Measurements from ENCODE around the gene C5orf15. TPM values are rescaled to one million over a fixed set of nuclear protein-coding genes. Genes with fewer than 3 reads are reported as not detected.

Gene C5orf15
- total and polyA plus RNA-seq, 2 experiments from 2014 or later: 37.7 to 61.4 TPM

DNA sequence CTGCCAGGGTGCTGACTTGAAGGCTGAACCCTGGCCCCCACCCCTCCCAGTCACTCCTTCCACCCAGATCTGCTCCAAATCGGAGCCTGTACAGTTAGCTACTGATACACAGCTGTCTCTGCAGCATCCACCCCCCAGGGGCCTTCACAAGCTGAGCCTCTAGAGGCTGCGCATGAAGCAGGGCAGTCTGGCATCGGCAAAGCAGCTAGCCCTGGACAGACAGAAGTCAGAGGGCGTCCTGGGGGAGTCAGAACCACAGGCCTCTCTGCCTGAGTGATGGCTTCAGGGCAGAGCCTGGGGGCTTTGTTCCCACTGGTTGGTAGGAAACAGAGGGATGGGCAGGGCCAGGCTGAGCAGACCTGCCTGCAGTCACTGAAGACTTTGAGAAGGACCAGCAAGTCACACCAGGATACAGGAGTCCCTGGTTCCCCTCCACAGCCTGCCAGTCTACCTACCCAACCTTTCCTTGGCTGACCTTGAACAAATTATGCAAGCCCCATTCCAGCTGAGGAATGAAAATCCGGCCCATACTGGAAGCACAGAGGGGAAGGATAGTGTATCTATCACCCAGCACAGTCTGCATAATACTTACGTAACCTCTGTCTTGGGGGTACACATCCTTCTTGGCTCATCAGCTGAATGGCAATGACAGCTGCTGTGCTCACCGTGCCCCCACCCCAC is 27.6 kb upstream of the C5orf15 start:
- H3K27me3 ChIP-seq (ENCODE audit: insufficient read depth): no peaks in the 10 kb centered on the region
- Mint-ChIP-seq H3K4me1 (peaks cover 44% of the 10 kb centered on the region), H3K4me3 (peak overlapping the region; percentile 10; the same call in 1 of the 3 replicates), H3K27me3 (ENCODE audit: insufficient read depth, low read depth, poor library complexity) (peaks cover 9% of the 10 kb centered on the region), H3K9me3 (no peaks in the 10 kb centered on the region), H3K36me3 (ENCODE audit: low read depth) (peaks cover 15% of the 10 kb centered on the region), H3K27ac (peak overlapping the region; percentile 63; the same call in 1 of the 2 replicates)
- ATAC-seq (peak; percentile 14), DNase-seq (ENCODE audit: low spot score) (no peak)
- no peaks in the 10 kb centered on the region for H3K9me2 ChIP-seq (ENCODE audit: insufficient read depth)
- H3K4me1 ChIP-seq (ENCODE audit: insufficient read depth): peaks cover 24% of the 10 kb centered on the region
- H3K36me3 ChIP-seq (ENCODE audit: insufficient read depth): peaks cover 7% of the 10 kb centered on the region; the same call in 1 of the 2 replicates
- 0 out of 2 replicates have a peak overlapping the region, but pooled peaks have one; percentile 43 for H3K4me2 ChIP-seq
- H3K79me2 ChIP-seq (replicated peaks; ENCODE audit: insufficient read depth): peaks cover 100% of the 10 kb centered on the region
- 0 out of 2 replicates have a peak, but pooled peaks cover 6% of the 10 kb centered on the region for H3F3A ChIP-seq (replicated peaks; ENCODE audit: low read depth)
- no peak for TF ChIP-seq CREB1 (CRISPR knock-in tag; IDR thresholded peaks at IDR 0.05; ENCODE audit: low read depth)
- no peak for TF ChIP-seq EZH2phosphoT487 (IDR thresholded peaks at IDR 0.05; ENCODE audit: unreplicated experiment)
- TF ChIP-seq EZH2 (IDR thresholded peaks at IDR 0.05; ENCODE audit: low read depth, unreplicated experiment): no peak
- TF ChIP-seq, protein P1, sequence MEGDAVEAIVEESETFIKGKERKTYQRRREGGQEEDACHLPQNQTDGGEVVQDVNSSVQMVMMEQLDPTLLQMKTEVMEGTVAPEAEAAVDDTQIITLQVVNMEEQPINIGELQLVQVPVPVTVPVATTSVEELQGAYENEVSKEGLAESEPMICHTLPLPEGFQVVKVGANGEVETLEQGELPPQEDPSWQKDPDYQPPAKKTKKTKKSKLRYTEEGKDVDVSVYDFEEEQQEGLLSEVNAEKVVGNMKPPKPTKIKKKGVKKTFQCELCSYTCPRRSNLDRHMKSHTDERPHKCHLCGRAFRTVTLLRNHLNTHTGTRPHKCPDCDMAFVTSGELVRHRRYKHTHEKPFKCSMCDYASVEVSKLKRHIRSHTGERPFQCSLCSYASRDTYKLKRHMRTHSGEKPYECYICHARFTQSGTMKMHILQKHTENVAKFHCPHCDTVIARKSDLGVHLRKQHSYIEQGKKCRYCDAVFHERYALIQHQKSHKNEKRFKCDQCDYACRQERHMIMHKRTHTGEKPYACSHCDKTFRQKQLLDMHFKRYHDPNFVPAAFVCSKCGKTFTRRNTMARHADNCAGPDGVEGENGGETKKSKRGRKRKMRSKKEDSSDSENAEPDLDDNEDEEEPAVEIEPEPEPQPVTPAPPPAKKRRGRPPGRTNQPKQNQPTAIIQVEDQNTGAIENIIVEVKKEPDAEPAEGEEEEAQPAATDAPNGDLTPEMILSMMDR (conservative IDR thresholded peaks at IDR 0.05; ENCODE audit: low read depth in 2 of 2): no peak
- peaks cover 77% of the 10 kb centered on the region for H4K20me1 ChIP-seq (replicated peaks; ENCODE audit: insufficient read depth)
- peak overlapping the region; percentile 7; the same call in 1 of the 2 replicates for H3K4me3 ChIP-seq
- no peak overlapping the region for H2AFZ ChIP-seq
- H3K27ac ChIP-seq (ENCODE audit: low read depth): no peak overlapping the region

DNA sequence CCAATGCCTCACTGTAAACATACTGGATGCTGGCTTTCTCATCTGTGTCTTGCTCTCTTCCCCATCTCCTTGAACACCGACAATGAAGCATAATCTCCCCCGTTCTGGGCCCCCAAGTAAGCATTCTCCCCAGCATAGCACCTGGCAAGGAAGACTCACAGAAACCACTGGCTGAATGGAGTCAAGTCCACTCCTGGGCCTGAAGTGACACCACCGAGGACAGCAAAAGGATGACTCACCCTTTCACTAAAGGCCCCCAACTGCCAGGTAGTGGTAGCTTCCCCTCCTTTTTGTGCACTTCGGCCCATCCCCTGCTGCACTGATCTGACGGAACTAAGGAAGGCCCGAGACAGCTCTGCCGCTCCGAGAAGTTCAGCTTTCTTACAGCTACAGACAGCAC is 26.9 kb upstream of the C5orf15 start:
- DNase-seq (ENCODE audit: low spot score): no peak
- 0 out of 2 replicates have a peak, but pooled peaks cover 6% of the 10 kb centered on the region for H3F3A ChIP-seq (replicated peaks; ENCODE audit: low read depth)
- no peaks in the 10 kb centered on the region for H3K27me3 ChIP-seq (ENCODE audit: insufficient read depth)
- peaks cover 12% of the 10 kb centered on the region; the same call in 1 of the 2 replicates for H3K36me3 ChIP-seq (ENCODE audit: insufficient read depth)
- 0 out of 2 replicates have a peak overlapping the region, but pooled peaks have one; percentile 43 for H3K4me2 ChIP-seq
- no peaks in the 10 kb centered on the region for H3K9me2 ChIP-seq (ENCODE audit: insufficient read depth)
- peaks cover 100% of the 10 kb centered on the region for H3K79me2 ChIP-seq (replicated peaks; ENCODE audit: insufficient read depth)
- no peak overlapping the region for H3K27ac ChIP-seq (ENCODE audit: low read depth)
- H3K4me1 ChIP-seq (ENCODE audit: insufficient read depth): peaks cover 24% of the 10 kb centered on the region
- Mint-ChIP-seq H3K4me3 (peak overlapping the region; percentile 10; the same call in 1 of the 3 replicates), H3K36me3 (ENCODE audit: low read depth) (peaks cover 15% of the 10 kb centered on the region), H3K9me3 (no peaks in the 10 kb centered on the region), H3K4me1 (peaks cover 39% of the 10 kb centered on the region), H3K27me3 (ENCODE audit: insufficient read depth, low read depth, poor library complexity) (peaks cover 9% of the 10 kb centered on the region), H3K27ac (peak overlapping the region; percentile 63; the same call in 1 of the 2 replicates)
- H3K4me3 ChIP-seq: peak overlapping the region; percentile 7; the same call in 1 of the 2 replicates
- peak; percentile 11; the same call in 2 of the 3 replicates for ATAC-seq
- TF ChIP-seq EZH2 (IDR thresholded peaks at IDR 0.05; ENCODE audit: low read depth, unreplicated experiment) (no peak), JUNB (IDR thresholded peaks at IDR 0.05; ENCODE audit: unreplicated experiment) (no peak), ZNF114 (CRISPR knock-in tag; IDR thresholded peaks at IDR 0.05) (no peak), NANOG (IDR thresholded peaks at IDR 0.05; ENCODE audit: borderline replicate concordance) (no peak)
- peaks cover 70% of the 10 kb centered on the region for H4K20me1 ChIP-seq (replicated peaks; ENCODE audit: insufficient read depth)
- H2AFZ ChIP-seq: no peak overlapping the region

DNA sequence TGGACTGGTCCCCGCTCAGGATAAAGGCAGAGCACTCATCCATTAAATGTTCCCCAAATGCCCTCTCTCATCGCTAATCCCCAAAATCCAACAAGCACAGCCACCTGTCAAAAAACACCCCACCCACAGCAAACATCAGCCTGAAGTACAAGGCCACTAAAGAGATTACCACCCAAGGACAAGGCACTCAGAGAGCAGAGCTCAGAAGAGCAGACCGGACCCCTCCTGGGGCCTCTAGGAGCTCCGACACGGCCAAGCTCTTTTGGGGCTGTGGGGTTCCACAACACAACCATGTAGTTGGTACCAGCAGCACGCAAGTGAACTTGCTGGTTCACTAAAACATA is 26.5 kb upstream of the C5orf15 start:
- Histone ChIP-seq H3K4me2 (no peak overlapping the region), H3K79me2 (replicated peaks; ENCODE audit: insufficient read depth) (peaks cover 100% of the 10 kb centered on the region), H4K20me1 (replicated peaks; ENCODE audit: insufficient read depth) (peaks cover 66% of the 10 kb centered on the region), H3K27me3 (ENCODE audit: insufficient read depth) (no peaks in the 10 kb centered on the region), H3K27ac (ENCODE audit: low read depth) (no peak overlapping the region), H3K36me3 (ENCODE audit: insufficient read depth) (peaks cover 15% of the 10 kb centered on the region), H3K9me2 (ENCODE audit: insufficient read depth) (no peaks in the 10 kb centered on the region), H2AFZ (no peak overlapping the region), H3K4me3 (no peak overlapping the region), H3K4me1 (ENCODE audit: insufficient read depth) (peaks cover 24% of the 10 kb centered on the region), H3F3A (replicated peaks; ENCODE audit: low read depth) (0 out of 2 replicates have a peak, but pooled peaks cover 6% of the 10 kb centered on the region)
- DNase-seq (ENCODE audit: low spot score) (no peak), ATAC-seq (no peak)
- H3K27ac Mint-ChIP-seq: peak overlapping the region; percentile 63
- H3K9me3 Mint-ChIP-seq: no peaks in the 10 kb centered on the region
- peaks cover 36% of the 10 kb centered on the region for H3K4me1 Mint-ChIP-seq
- peaks cover 7% of the 10 kb centered on the region for H3K27me3 Mint-ChIP-seq (ENCODE audit: insufficient read depth, low read depth, poor library complexity)
- H3K36me3 Mint-ChIP-seq (ENCODE audit: low read depth): peaks cover 19% of the 10 kb centered on the region
- no peak overlapping the region for H3K4me3 Mint-ChIP-seq
- TF ChIP-seq, protein P2, sequence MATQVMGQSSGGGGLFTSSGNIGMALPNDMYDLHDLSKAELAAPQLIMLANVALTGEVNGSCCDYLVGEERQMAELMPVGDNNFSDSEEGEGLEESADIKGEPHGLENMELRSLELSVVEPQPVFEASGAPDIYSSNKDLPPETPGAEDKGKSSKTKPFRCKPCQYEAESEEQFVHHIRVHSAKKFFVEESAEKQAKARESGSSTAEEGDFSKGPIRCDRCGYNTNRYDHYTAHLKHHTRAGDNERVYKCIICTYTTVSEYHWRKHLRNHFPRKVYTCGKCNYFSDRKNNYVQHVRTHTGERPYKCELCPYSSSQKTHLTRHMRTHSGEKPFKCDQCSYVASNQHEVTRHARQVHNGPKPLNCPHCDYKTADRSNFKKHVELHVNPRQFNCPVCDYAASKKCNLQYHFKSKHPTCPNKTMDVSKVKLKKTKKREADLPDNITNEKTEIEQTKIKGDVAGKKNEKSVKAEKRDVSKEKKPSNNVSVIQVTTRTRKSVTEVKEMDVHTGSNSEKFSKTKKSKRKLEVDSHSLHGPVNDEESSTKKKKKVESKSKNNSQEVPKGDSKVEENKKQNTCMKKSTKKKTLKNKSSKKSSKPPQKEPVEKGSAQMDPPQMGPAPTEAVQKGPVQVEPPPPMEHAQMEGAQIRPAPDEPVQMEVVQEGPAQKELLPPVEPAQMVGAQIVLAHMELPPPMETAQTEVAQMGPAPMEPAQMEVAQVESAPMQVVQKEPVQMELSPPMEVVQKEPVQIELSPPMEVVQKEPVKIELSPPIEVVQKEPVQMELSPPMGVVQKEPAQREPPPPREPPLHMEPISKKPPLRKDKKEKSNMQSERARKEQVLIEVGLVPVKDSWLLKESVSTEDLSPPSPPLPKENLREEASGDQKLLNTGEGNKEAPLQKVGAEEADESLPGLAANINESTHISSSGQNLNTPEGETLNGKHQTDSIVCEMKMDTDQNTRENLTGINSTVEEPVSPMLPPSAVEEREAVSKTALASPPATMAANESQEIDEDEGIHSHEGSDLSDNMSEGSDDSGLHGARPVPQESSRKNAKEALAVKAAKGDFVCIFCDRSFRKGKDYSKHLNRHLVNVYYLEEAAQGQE (IDR thresholded peaks at IDR 0.05; ENCODE audit: unreplicated experiment): no peak
- TF ChIP-seq, protein P3, sequence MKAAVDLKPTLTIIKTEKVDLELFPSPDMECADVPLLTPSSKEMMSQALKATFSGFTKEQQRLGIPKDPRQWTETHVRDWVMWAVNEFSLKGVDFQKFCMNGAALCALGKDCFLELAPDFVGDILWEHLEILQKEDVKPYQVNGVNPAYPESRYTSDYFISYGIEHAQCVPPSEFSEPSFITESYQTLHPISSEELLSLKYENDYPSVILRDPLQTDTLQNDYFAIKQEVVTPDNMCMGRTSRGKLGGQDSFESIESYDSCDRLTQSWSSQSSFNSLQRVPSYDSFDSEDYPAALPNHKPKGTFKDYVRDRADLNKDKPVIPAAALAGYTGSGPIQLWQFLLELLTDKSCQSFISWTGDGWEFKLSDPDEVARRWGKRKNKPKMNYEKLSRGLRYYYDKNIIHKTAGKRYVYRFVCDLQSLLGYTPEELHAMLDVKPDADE (IDR thresholded peaks at IDR 0.05): no peak
